GM06990 (cell line): ENCODE results near the gene SVBP.

Source experiments
- DNase-seq: peaks from one replicate; pipeline ENCODE4 v3.0.0-alpha.2; 2011; ENCODE audit not compliant: insufficient read length; ENCODE audit errors: extremely low read depth
- H3K27me3 ChIP-seq: replicated peaks from 2 replicates; pipeline ENCODE4 v1.6.0; 2011; ENCODE audit warnings: low read length; ENCODE audit not compliant: control insufficient read depth, insufficient read depth
- H3K36me3 ChIP-seq: 2 replicates; pipeline ENCODE4 v1.5.1; 2011; ENCODE audit warnings: low read length; ENCODE audit not compliant: control insufficient read depth, insufficient read depth
- H3K4me3 ChIP-seq: replicated peaks from 2 replicates; pipeline ENCODE4 v1.5.1; 2011; ENCODE audit warnings: low read depth, mild to moderate bottlenecking, control low read depth, low read length
- TF ChIP-seq, protein P1 (sequence below): IDR thresholded peaks from 2 replicates; pipeline ENCODE4 v1.5.1; 2011; ENCODE audit warnings: low read length, control low read depth, mild to moderate bottlenecking, inconsistent platforms; ENCODE audit not compliant: insufficient read depth, poor library complexity, severe bottlenecking

The SVBP gene

DNA sequence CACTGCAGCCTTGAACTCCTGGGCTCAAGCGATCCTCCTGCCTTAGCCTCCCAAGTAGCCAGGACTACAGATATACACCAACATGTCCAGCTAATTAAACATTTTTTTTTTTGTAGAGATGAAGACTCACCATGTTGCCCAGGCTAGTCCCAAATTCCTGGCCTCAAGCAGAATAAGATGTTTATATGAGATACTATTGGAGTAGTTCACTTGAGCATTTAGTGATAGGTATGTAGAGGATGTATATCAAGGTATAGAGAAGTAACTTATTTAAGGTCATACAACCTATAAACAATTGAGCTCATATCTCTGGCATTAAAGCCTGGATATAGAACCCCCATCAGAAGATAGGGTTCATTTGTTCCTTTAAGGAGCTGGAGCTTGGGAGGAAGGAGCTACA lies 37.0 kb downstream of the SVBP start:
- no peak for DNase-seq
- peaks cover 13% of the 10 kb centered on the region for H3K36me3 ChIP-seq
- no peaks in the 10 kb centered on the region for H3K27me3 ChIP-seq
- TF ChIP-seq, protein P1, sequence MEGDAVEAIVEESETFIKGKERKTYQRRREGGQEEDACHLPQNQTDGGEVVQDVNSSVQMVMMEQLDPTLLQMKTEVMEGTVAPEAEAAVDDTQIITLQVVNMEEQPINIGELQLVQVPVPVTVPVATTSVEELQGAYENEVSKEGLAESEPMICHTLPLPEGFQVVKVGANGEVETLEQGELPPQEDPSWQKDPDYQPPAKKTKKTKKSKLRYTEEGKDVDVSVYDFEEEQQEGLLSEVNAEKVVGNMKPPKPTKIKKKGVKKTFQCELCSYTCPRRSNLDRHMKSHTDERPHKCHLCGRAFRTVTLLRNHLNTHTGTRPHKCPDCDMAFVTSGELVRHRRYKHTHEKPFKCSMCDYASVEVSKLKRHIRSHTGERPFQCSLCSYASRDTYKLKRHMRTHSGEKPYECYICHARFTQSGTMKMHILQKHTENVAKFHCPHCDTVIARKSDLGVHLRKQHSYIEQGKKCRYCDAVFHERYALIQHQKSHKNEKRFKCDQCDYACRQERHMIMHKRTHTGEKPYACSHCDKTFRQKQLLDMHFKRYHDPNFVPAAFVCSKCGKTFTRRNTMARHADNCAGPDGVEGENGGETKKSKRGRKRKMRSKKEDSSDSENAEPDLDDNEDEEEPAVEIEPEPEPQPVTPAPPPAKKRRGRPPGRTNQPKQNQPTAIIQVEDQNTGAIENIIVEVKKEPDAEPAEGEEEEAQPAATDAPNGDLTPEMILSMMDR = no peak
- H3K4me3 ChIP-seq = no peak overlapping the region

DNA sequence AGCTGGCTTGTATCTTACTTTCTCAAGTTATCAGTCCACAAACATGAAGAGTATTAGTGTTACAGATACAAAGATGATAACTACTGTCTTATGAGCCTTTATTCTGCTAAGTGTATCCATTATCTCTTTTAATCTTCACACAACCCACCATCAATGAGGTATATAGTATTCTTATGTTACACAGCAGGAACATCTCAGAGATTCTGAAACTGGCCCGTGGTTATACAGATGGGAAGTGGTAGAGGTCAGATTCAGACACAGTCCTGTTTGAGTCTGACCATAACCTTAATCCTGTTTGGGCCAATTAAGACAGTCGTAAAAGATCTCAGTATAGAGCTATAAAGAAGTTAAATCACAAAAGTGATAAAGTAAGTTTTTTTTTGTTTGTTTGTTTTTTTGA lies 37.5 kb downstream of the SVBP start:
- no peaks in the 10 kb centered on the region for H3K27me3 ChIP-seq
- DNase-seq = no peak
- TF ChIP-seq, protein P1 = no peak
- peaks cover 17% of the 10 kb centered on the region for H3K36me3 ChIP-seq
- no peak overlapping the region for H3K4me3 ChIP-seq

DNA sequence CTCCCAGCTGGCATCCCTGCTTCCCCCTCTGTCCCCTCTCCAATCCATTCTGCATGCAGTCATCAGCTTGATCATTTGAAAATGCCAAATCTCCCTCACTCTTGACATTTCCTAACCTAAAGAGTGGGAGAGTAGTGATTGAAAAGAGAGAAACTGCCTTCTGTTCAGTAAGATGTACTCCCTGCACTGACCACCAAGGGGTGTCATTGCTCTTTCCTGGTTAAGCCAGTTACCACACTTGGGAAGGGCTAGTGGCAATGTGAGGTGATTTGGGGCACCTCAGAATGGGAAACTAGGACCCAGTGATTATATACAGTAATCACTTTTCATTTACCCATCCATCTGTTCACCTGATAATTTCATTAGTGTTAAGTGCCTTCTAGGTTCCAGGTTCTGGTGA lies 39.3 kb downstream of the SVBP start:
- peaks cover 17% of the 10 kb centered on the region for H3K36me3 ChIP-seq
- no peak overlapping the region for H3K4me3 ChIP-seq
- no peak for DNase-seq
- H3K27me3 ChIP-seq = no peaks in the 10 kb centered on the region
- TF ChIP-seq, protein P1 = peak; percentile 54

DNA sequence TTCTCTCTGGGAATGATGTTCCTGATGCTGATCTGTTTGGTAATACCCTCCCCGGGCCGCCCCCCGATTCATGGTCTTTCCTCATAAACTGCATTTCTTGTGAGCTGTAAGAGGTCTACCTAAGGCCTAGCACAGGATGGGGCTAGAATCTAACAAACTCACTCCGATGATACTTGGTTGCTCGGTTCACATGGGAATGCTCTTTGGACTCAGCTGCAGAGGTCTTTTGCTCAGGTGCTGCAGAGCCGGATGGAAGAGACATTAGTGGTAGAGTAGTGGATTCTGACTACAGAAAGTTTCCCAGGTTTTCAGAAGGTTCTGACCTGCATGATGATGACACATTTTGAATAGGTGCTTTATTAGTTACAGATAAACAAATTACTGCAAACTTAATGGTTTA lies 40.7 kb downstream of the SVBP start:
- Histone ChIP-seq H3K4me3 (no peak overlapping the region), H3K36me3 (peaks cover 16% of the 10 kb centered on the region), H3K27me3 (no peaks in the 10 kb centered on the region)
- TF ChIP-seq, protein P1 = no peak
- no peak for DNase-seq

DNA sequence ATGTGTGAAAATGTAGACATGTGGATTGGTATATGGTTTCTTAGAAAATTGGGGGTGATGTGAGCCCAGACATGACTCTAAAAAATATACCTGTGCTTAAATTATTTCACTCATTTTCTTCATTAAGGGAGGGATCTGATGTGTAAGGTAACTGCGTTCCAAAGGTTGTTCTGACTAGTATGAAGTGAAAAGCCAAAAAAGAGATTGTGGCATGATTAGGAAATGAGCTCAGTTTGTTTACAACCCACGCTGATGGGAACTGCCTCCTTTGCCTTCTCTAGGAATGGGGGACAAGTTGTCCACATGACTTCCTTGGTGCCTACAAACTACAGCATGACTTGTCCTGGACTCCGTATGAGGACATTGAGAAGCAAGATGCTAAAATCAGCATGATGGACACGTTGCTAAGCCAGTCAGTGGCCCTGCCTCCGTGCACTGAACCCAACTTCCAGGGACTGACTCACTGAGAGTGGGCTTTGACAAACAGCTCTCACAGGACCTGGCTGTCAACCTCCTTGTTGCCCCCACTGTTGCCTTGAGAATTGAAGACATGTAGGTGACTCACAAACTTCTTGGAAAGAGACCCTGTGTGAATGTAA lies 42.2 kb downstream of the SVBP start:
- Histone ChIP-seq H3K4me3 (no peak overlapping the region), H3K27me3 (no peaks in the 10 kb centered on the region), H3K36me3 (peaks cover 13% of the 10 kb centered on the region)
- TF ChIP-seq, protein P1 = no peak
- DNase-seq = no peak

DNA sequence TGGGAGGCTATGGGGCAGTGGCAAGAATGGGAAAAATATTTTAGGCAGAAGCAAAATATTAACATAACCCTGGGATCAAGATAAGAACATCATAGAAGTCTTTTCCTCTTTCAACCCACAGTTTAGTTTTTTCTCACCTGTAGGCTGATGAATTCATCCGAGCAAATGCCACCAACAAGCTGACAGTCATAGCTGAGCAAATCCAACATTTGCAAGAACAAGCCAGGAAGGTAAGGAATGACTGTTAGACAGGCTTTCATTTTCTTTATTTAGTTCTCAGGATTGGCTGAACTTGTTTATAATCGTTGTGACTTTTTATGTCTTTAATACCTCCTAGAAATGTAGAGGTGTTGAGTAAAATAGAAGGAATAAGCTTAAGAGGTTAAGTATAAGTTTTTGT lies 43.8 kb downstream of the SVBP start:
- Histone ChIP-seq H3K36me3 (peaks cover 13% of the 10 kb centered on the region), H3K27me3 (no peaks in the 10 kb centered on the region), H3K4me3 (no peak overlapping the region)
- TF ChIP-seq, protein P1 = no peak
- DNase-seq = no peak
